Measurements from ENCODE around the gene SUSD1. TPM values are rescaled to one million over a fixed set of nuclear protein-coding genes. Genes with fewer than 3 reads are reported as not detected.

Gene SUSD1
- total RNA-seq, 2 experiments from 2014 or later = 0.32 TPM; not detected in 1

- no TSS peak for BruUV-seq (replicated peaks)
- no peaks in the 10 kb centered on the region for H3K9me2 ChIP-seq (ENCODE audit: insufficient read depth, low read length)
- H3K4me1 ChIP-seq (ENCODE audit: insufficient read depth, low read length, poor library complexity, severe bottlenecking) = no peaks in the 10 kb centered on the region
- POLR2A ChIA-PET = interaction anchor here (0.7 to 2.0 kb wide), 2 partner anchors 10 to 14 kb away, joined by 3 to 6 read pairs; no protein-coding TSS in a partner anchor
- intact Hi-C loops (cut with micrococcal nuclease; ENCODE audit: unreplicated experiment) = no loop called here
- CTCF ChIA-PET (ENCODE audit: unreplicated experiment) = no interaction called here
- no peaks in the 10 kb centered on the region for H3K36me3 ChIP-seq (ENCODE audit: insufficient read depth, low read length)
- no peak overlapping the region for H3K27ac ChIP-seq (ENCODE audit: low read depth, low read length, poor library complexity, severe bottlenecking)
- TF ChIP-seq, protein P1, sequence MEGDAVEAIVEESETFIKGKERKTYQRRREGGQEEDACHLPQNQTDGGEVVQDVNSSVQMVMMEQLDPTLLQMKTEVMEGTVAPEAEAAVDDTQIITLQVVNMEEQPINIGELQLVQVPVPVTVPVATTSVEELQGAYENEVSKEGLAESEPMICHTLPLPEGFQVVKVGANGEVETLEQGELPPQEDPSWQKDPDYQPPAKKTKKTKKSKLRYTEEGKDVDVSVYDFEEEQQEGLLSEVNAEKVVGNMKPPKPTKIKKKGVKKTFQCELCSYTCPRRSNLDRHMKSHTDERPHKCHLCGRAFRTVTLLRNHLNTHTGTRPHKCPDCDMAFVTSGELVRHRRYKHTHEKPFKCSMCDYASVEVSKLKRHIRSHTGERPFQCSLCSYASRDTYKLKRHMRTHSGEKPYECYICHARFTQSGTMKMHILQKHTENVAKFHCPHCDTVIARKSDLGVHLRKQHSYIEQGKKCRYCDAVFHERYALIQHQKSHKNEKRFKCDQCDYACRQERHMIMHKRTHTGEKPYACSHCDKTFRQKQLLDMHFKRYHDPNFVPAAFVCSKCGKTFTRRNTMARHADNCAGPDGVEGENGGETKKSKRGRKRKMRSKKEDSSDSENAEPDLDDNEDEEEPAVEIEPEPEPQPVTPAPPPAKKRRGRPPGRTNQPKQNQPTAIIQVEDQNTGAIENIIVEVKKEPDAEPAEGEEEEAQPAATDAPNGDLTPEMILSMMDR (conservative IDR thresholded peaks at IDR 0.05; ENCODE audit: low read length) = no peak
- TF ChIP-seq EZH2phosphoT487 (IDR thresholded peaks at IDR 0.05; ENCODE audit: borderline replicate concordance, low read depth, low read length) = no peak
- H3K79me2 ChIP-seq (ENCODE audit: insufficient read depth, low read depth, low read length) = no peaks in the 10 kb centered on the region
- H4K20me1 ChIP-seq (ENCODE audit: insufficient read depth, low read length) = no peaks in the 10 kb centered on the region
- no peak for DNase-seq (ENCODE audit: low spot score)
- H3K9me3 ChIP-seq (ENCODE audit: low read length) = no peaks in the 10 kb centered on the region
- H3K4me3 ChIP-seq (ENCODE audit: low read depth, low read length, poor library complexity, severe bottlenecking) = no peak overlapping the region
- no peak overlapping the region for H3K4me2 ChIP-seq (ENCODE audit: low read length)
- no peak overlapping the region for H2AFZ ChIP-seq (ENCODE audit: low read length)
Observed at GRCh38 chr9:112000743-112001142, 174.4 kb downstream of the SUSD1 start.

GRCh38 chr9:111999319-111999718 is 175.8 kb downstream of the SUSD1 start:
- ChIA-PET POLR2A (interaction anchor here (0.9 to 2.0 kb wide), 3 partner anchors 12 to 45 kb away, joined by 3 to 6 read pairs (median 3); no protein-coding TSS in a partner anchor), CTCF (ENCODE audit: unreplicated experiment) (no interaction called here)
- no peak for DNase-seq (ENCODE audit: low spot score)
- no peak for TF ChIP-seq EZH2phosphoT487 (IDR thresholded peaks at IDR 0.05; ENCODE audit: borderline replicate concordance, low read depth, low read length)
- TF ChIP-seq, protein P1 (conservative IDR thresholded peaks at IDR 0.05; ENCODE audit: low read length) = no peak
- no peak overlapping the region for H3K4me3 ChIP-seq (ENCODE audit: low read depth, low read length, poor library complexity, severe bottlenecking)
- BruUV-seq (replicated peaks) = no TSS peak
- no peaks in the 10 kb centered on the region for H3K79me2 ChIP-seq (ENCODE audit: insufficient read depth, low read depth, low read length)
- no peak overlapping the region for H2AFZ ChIP-seq (ENCODE audit: low read length)
- H3K36me3 ChIP-seq (ENCODE audit: insufficient read depth, low read length) = no peaks in the 10 kb centered on the region
- no peaks in the 10 kb centered on the region for H3K9me3 ChIP-seq (ENCODE audit: low read length)
- no peaks in the 10 kb centered on the region for H3K4me1 ChIP-seq (ENCODE audit: insufficient read depth, low read length, poor library complexity, severe bottlenecking)
- intact Hi-C loops (cut with micrococcal nuclease; ENCODE audit: unreplicated experiment) = no loop called here
- H3K27ac ChIP-seq (ENCODE audit: low read depth, low read length, poor library complexity, severe bottlenecking) = no peak overlapping the region
- no peak overlapping the region for H3K4me2 ChIP-seq (ENCODE audit: low read length)
- H3K9me2 ChIP-seq (ENCODE audit: insufficient read depth, low read length) = no peaks in the 10 kb centered on the region
- no peaks in the 10 kb centered on the region for H4K20me1 ChIP-seq (ENCODE audit: insufficient read depth, low read length)

- intact Hi-C loops (cut with micrococcal nuclease; ENCODE audit: unreplicated experiment) = no loop called here
- H2AFZ ChIP-seq (ENCODE audit: low read length) = no peak overlapping the region
- no peak for TF ChIP-seq EZH2phosphoT487 (IDR thresholded peaks at IDR 0.05; ENCODE audit: borderline replicate concordance, low read depth, low read length)
- TF ChIP-seq, protein P1 (conservative IDR thresholded peaks at IDR 0.05; ENCODE audit: low read length) = no peak
- POLR2A ChIA-PET = no interaction called here
- H3K4me3 ChIP-seq (ENCODE audit: low read depth, low read length, poor library complexity, severe bottlenecking) = no peak overlapping the region
- CTCF ChIA-PET (ENCODE audit: unreplicated experiment) = no interaction called here
- H4K20me1 ChIP-seq (ENCODE audit: insufficient read depth, low read length) = no peaks in the 10 kb centered on the region
- DNase-seq (ENCODE audit: low spot score) = no peak
- no peaks in the 10 kb centered on the region for H3K4me1 ChIP-seq (ENCODE audit: insufficient read depth, low read length, poor library complexity, severe bottlenecking)
- BruUV-seq (replicated peaks) = no TSS peak
- no peak overlapping the region for H3K27ac ChIP-seq (ENCODE audit: low read depth, low read length, poor library complexity, severe bottlenecking)
- H3K9me3 ChIP-seq (ENCODE audit: low read length) = no peaks in the 10 kb centered on the region
- no peak overlapping the region for H3K4me2 ChIP-seq (ENCODE audit: low read length)
- H3K36me3 ChIP-seq (ENCODE audit: insufficient read depth, low read length) = no peaks in the 10 kb centered on the region
- H3K79me2 ChIP-seq (ENCODE audit: insufficient read depth, low read depth, low read length) = no peaks in the 10 kb centered on the region
- H3K9me2 ChIP-seq (ENCODE audit: insufficient read depth, low read length) = no peaks in the 10 kb centered on the region
Observed at GRCh38 chr9:111997831-111998230, 177.3 kb downstream of the SUSD1 start.
